MCF 10A (cell line): ENCODE results near the gene WBP1L. TPM values are rescaled to one million over a fixed set of nuclear protein-coding genes. Genes with fewer than 3 reads are reported as not detected.

Experiments
- BruUV-seq: library from RNA; stranded (reverse); fragments of 400-500 nt; replicated peaks from 2 replicates; lab custom pipeline; 2021; lab: Mats Ljungman, UMichigan
- CTCF ChIA-PET: fragments of 300-600 bp; sonication (Branson Sonifier 250); formaldehyde crosslinking; extraction: SDS; loops from one replicate; lab custom pipeline; 2021; ENCODE audit warnings: antibody characterized with exemption, inconsistent platforms; lab: Yijun Ruan, JAX
- POLR2A ChIA-PET: fragments of 300-600, 350-650 bp; sonication (Branson Sonifier 250); formaldehyde crosslinking; extraction: SDS; loops from one replicate; lab custom pipeline; 2020; ENCODE audit warnings: antibody characterized with exemption, inconsistent platforms; lab: Yijun Ruan, JAX
- DNase-seq: peaks from one replicate; pipeline ENCODE4 v3.0.0-alpha.2; 2018; ENCODE audit not compliant: unreplicated experiment
- H3K27ac Mint-ChIP-seq: one replicate; pipeline ENCODE4 v1.8.0; 2022; ENCODE audit warnings: mild to moderate bottlenecking, low read depth, mixed read lengths; ENCODE audit not compliant: unreplicated experiment
- H3K27me3 Mint-ChIP-seq: one replicate; pipeline ENCODE4 v1.8.0; 2022; ENCODE audit warnings: mixed read lengths; ENCODE audit not compliant: insufficient read depth, unreplicated experiment
- H3K36me3 Mint-ChIP-seq: one replicate; pipeline ENCODE4 v1.8.0; 2022; ENCODE audit warnings: mild to moderate bottlenecking, moderate library complexity, mixed read lengths; ENCODE audit not compliant: insufficient read depth, unreplicated experiment
- H3K4me1 Mint-ChIP-seq: one replicate; pipeline ENCODE4 v1.8.0; 2022; ENCODE audit warnings: mixed read lengths; ENCODE audit not compliant: insufficient read depth, unreplicated experiment
- H3K4me3 Mint-ChIP-seq: one replicate; pipeline ENCODE4 v1.8.0; 2022; ENCODE audit warnings: mild to moderate bottlenecking, moderate library complexity, mixed read lengths; ENCODE audit not compliant: unreplicated experiment
- H3K9me3 Mint-ChIP-seq: one replicate; pipeline ENCODE4 v1.8.0; 2022; ENCODE audit warnings: mixed read lengths; ENCODE audit not compliant: unreplicated experiment
- intact Hi-C: fragments of 100-400 bp; cut with micrococcal nuclease; formaldehyde crosslinking; loops from 2 replicates; pipeline ENCODE4 v1.14.1; 2022
- total RNA-seq: library from RNA; stranded (reverse); gene quantifications from 2 replicates; pipeline ENCODE4 v1.2.3, GENCODE V29; 2022
- TF ChIP-seq, protein P1 (sequence below): fragments of 200-600 bp; IDR thresholded peaks from one replicate; pipeline ENCODE4 v1.8.0; 2022; ENCODE audit warnings: antibody characterized with exemption, mild to moderate bottlenecking; ENCODE audit not compliant: unreplicated experiment

Gene WBP1L
- total RNA-seq, 1 experiment from 2014 or later = 19.8 TPM

- CTCF ChIA-PET = interaction anchor here (0.6 to 0.7 kb wide), 2 partner anchors 12 to 79 kb away, joined by 3 read pairs; no protein-coding TSS in a partner anchor
- no TSS peak for BruUV-seq
Measured at GRCh38 chr10:102822222-102822621, 78.5 kb downstream of the WBP1L start.

GRCh38 chr10:102824664-102825063 lies 80.9 kb downstream of the WBP1L start:
- no peak for DNase-seq
- Mint-ChIP-seq H3K27me3 (no peaks in the 10 kb centered on the region), H3K4me3 (no peak overlapping the region), H3K9me3 (no peaks in the 10 kb centered on the region), H3K4me1 (peaks cover 4% of the 10 kb centered on the region), H3K36me3 (peaks cover 6% of the 10 kb centered on the region), H3K27ac (no peak overlapping the region)
- TF ChIP-seq, protein P1, sequence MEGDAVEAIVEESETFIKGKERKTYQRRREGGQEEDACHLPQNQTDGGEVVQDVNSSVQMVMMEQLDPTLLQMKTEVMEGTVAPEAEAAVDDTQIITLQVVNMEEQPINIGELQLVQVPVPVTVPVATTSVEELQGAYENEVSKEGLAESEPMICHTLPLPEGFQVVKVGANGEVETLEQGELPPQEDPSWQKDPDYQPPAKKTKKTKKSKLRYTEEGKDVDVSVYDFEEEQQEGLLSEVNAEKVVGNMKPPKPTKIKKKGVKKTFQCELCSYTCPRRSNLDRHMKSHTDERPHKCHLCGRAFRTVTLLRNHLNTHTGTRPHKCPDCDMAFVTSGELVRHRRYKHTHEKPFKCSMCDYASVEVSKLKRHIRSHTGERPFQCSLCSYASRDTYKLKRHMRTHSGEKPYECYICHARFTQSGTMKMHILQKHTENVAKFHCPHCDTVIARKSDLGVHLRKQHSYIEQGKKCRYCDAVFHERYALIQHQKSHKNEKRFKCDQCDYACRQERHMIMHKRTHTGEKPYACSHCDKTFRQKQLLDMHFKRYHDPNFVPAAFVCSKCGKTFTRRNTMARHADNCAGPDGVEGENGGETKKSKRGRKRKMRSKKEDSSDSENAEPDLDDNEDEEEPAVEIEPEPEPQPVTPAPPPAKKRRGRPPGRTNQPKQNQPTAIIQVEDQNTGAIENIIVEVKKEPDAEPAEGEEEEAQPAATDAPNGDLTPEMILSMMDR = no peak
- ChIA-PET CTCF (interaction anchor here (0.8 kb wide), 1 partner anchor 73 kb away, joined by 4 read pairs; no protein-coding TSS in a partner anchor), POLR2A (interaction anchor here (0.5 kb wide), 1 partner anchor 55 kb away, joined by 3 read pairs; no protein-coding TSS in a partner anchor)
- BruUV-seq = no TSS peak
- intact Hi-C loops = no loop called here

More at GRCh38 chr10:102822222-102822621, 78.5 kb downstream of the WBP1L start:
- Mint-ChIP-seq H3K4me3 (no peak overlapping the region), H3K36me3 (peaks cover 6% of the 10 kb centered on the region), H3K4me1 (peaks cover 4% of the 10 kb centered on the region), H3K27me3 (no peaks in the 10 kb centered on the region), H3K27ac (peak overlapping the region; percentile 44), H3K9me3 (no peaks in the 10 kb centered on the region)
- TF ChIP-seq, protein P1 = no peak
- POLR2A ChIA-PET = no interaction called here
- DNase-seq = no peak
- intact Hi-C loops = no loop called here

GRCh38 chr10:102826148-102826796 lies 82.5 kb downstream of the WBP1L start:
- BruUV-seq = no TSS peak
- no peak for DNase-seq
- intact Hi-C loops = no loop called here
- Mint-ChIP-seq H3K4me1 (peaks cover 4% of the 10 kb centered on the region), H3K4me3 (no peak overlapping the region), H3K27me3 (no peaks in the 10 kb centered on the region), H3K9me3 (no peaks in the 10 kb centered on the region), H3K27ac (no peak overlapping the region), H3K36me3 (peaks cover 6% of the 10 kb centered on the region)
- POLR2A ChIA-PET = no interaction called here
- TF ChIP-seq, protein P1 = no peak
- CTCF ChIA-PET = interaction anchor here (0.6 to 1.5 kb wide), 4 partner anchors 9 to 89 kb away, joined by 3 to 5 read pairs (median 4); partner anchors contain the start of gene CYP17A1

DNA sequence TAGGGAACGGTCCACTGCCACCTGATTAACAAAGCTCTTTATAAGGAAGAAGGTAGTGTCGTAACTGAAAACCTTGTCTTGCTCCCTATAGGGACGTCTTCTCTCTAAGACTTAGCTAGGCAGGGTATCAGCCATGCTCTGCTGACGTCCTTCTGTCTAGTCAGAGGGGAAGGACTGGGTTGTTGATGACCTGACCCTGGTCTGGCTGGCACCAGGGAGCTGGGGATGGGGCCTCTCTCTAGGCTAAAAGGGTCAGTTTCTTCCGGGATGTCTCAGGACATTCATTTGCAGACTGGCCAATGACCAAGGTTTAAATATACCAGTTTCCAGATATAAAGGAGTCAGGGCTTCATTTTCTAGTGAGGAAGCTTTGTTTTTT lies 83.8 kb downstream of the WBP1L start:
- no TSS peak for BruUV-seq
- DNase-seq = no peak
- H3K27me3 Mint-ChIP-seq = no peaks in the 10 kb centered on the region
- no peaks in the 10 kb centered on the region for H3K36me3 Mint-ChIP-seq
- TF ChIP-seq, protein P1 = no peak
- intact Hi-C loops = no loop called here
- no peak overlapping the region for H3K27ac Mint-ChIP-seq
- no peak overlapping the region for H3K4me3 Mint-ChIP-seq
- peaks cover 4% of the 10 kb centered on the region for H3K4me1 Mint-ChIP-seq
- CTCF ChIA-PET = no interaction called here
- POLR2A ChIA-PET = no interaction called here
- no peaks in the 10 kb centered on the region for H3K9me3 Mint-ChIP-seq
